TTC549 (cell line): ENCODE measurements around the gene IFNA8.
"Not testable (repeated sequence)": the region's sequence is repeated elsewhere in the genome, so short reads cannot be mapped to it uniquely, and the experiment has no call there.

Experiments
- FAIRE-seq: peaks from 2 replicates; lab custom pipeline; 2012; peaks lifted over from hg19 to GRCh38; lab: Jason Lieb, UNC

Gene IFNA8

DNA sequence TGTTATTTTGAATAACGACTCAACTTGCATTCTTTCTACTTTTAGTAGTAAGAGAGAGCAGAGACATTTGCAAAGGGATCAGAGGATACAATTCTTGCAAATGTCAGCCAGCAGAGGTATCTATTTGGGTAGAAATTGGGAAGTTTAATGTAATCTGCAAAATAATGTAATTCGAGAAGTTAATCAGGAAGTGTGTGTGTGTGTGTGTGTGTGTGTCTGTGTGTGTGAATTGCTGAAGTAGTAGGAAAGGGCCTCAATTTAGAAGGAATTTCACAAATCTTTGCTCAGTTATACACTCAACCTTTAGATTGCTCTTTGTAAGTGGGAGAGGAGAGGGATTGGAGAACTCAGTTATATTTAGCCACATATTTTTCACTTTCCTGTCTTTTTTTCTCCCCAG lies 20.3 kb downstream of the IFNA8 start:
- FAIRE-seq, result no peak

- no peak for FAIRE-seq
Measured at GRCh38 chr9:21432672-21433425, 23.9 kb downstream of the IFNA8 start.

DNA sequence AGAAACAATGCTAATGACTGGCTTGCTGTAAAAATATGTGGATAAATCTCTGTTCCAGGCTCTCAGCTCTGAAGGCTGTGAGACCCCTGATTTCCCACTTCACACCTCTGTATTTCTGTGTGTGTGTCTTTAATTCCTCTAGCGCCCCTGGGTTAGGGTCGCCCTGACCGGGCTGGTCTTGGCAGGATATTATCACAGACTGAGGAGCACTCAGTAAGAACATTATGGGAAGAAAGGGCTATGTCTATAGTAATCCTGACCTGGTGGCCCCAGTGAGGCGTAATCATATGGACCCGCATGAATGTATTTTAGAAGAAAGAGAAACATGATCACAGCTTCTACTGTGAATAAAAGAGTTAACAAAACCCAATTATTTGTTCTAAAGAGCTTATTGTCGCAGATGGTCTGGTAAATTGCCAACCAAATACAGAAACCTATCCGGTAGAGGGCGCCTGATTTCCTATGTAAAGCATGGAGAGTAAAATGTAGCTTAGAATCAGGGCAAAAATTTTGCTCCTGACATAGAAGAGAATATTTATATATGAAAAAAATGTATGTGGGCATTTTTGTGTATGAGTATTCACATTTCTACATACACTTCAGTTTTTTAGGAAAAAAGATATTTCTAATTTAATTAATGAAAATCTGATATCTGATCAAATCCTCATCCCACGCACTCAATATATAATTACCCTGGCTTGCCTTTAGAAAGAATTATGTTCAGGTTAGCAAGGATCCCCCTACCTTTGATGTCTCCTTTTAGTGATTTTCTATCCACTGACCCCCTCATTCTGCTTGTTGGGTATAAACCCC lies 25.5 kb downstream of the IFNA8 start:
- no peak for FAIRE-seq

DNA sequence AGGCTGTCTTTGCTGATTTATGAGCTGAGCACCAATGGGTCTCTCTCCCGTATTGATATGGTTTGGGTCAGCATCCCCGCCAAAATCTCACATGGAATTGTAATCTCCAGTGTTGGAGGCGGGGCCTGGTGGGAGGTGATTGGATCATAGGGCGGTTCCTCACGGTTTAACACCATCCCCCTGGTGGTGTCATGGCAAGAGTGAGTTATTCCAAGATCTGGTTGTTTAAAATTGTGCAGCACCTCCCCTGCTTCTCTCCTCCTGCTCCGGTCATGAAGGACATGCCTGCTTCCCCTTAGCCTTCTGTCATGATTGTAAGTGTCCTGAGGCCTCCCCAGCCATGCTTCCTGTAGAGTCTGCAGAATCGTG lies 26.1 kb downstream of the IFNA8 start:
- not testable (repeated sequence) for FAIRE-seq

DNA sequence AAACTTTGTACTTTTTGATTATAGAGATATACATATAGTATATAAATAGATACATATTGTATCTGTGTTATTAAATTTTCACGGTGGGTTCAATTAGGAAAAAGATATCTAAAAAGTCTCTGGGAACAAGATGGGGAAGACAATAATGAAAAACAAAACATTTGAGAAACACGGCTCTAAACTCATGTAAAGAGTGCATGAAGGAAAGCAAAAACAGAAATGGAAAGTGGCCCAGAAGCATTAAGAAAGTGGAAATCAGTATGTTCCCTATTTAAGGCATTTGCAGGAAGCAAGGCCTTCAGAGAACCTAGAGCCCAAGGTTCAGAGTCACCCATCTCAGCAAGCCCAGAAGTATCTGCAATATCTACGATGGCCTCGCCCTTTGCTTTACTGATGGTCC lies 31.2 kb downstream of the IFNA8 start, which contains the start of gene IFNA1:
Gene IFNA1 (plus strand): TSS at position 301 of the 400 bp plus-strand sequence. CDS start 69 bp downstream, at position 370.
- FAIRE-seq, result no peak

DNA sequence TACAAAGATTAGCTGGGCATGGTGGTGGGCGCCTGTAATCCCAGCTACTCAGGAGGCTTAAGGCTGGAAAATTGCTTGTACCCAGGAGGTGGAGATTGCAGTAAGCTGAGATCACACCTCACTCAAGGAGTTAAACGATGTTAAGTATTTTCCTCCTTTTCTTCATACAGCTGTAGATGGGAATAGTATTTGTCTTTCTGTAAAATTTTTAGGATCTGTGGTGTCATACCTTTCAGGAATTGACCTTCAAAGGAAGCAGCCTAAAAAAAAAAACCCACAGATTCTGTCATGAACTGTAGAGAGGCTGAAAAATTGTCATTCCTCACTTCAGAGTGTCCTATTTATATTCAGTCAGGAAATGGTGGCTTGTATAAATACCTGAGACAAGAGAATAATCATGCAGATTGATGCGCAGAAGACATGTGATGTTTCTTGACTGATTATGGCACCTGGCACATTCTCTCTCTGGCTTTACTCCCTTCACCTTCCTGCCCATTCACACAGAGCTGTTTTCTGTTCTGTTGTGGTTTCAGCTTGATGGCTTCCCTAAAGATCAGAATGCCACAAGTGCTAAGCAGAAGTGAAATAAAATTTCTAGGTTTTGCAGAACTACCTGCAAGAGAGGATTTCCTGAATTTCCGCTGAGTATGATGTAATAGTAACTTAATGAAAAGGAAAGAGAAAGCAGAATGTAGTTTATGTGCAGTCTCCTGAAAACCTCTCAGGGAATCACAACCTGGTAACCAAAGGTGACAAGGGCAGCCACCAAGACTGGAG lies 35.1 kb downstream of the IFNA8 start:
- FAIRE-seq, result no peak

DNA sequence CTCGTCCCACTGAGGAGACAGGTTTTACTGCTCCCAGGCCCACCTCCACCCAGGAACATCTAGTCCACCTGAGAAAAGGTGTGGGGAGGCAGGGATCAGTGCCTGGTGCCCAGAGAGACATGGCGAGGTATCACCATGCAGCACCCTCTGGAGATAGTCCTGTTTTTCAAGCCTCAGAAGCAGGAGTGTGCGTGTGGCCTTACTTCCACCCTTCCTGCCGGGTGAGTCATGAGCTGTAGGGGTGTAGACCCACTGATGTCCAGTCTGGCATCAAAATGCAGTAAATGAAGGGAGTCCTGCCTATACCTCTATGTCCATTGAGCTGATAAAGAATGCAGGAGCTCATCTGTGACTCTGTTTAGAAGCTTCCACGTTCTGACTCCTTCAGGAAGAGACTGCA lies 40.4 kb downstream of the IFNA8 start:
- FAIRE-seq, result not testable (repeated sequence)

DNA sequence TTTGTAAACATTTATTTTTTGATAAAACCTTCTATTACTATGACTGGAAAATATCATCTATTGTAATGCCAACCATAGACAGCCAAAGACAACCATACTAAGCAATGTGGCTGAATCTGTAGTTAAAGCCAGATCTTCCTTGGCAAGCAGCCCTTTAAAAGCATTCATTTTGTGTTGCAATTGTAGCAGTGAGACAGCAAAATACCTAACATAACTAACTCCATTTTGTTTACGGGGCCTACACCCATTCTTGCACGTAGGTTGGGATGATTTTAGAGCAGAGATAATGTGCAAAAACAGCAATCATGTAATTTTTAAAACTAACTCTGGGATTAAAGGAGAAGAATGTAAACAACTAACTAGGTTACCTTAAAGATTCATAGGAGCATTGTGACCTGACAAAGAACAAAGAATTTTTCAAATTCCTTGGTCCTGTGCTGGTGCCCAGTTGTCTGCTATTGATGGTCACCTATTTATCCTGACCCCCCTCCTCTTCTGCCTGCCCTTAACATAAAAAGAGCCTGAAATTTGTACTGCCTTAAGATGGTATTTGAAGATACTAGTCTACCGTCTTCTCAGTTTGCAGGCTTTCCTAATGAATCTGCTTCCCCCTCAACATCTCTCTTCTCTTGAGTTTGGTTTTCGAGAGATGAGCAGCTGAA lies 41.9 kb downstream of the IFNA8 start:
- FAIRE-seq, result no peak

DNA sequence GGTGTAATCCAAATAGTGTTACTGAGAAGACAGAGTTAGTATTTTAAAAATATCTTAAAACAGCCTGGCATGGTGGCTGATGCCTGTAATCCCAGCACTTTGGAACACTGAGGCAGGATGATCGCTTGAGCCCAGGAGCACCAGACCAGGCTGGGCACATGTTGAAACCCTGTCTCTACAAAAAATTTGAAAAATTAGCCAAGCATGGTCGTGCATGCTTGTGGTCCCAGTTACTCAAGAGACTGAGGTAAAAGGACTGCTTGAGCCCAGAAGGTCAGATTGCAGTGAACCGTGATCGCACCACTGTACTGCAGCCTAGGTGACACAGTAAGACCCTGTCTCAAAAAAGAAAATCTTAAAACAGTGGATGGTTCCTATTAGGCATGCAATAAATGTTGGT lies 43.8 kb downstream of the IFNA8 start:
- no peak for FAIRE-seq

DNA sequence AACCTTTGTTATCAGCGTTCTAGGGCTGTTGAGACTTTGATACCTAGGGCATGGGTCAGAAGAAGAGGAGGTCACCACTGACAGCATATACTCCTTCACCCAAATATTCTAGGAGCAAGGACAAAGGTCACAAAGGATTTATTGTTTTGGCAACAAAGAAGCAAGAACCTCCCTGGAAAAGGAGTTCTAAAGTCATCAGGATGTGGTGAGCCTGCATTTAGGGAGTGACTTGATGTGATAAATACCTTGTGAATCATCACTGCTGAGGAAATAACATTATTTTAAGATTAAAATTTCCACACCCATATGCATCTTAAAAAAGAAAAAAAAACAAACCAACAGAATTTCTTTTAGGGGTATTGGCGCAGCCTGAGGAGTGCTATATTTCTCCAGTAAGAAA lies 45.2 kb downstream of the IFNA8 start:
- FAIRE-seq, result no peak

DNA sequence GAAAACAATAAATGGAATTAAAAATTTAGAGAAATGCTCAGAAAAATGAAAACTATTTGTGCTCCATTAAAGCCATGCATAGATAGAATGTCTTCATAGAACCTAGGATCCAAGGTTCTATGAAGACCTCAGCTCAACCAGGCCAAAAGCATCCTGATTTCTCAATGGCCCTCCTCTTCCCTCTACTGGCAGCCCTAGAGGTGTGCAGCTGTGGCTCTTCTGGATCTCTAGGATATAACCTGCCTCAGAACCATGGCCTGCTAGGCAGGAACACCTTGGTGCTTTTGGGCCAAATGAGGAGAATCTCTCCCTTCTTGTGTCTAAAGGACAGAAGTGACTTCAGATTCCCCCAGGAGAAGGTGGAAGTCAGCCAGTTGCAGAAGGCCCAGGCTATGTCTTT lies 46.4 kb downstream of the IFNA8 start:
- FAIRE-seq, result no peak
